ENCODE results near the gene GP1BB. TPM values are rescaled to one million over a fixed set of nuclear protein-coding genes. Genes with fewer than 3 reads are reported as not detected.

Gene GP1BB
- total and polyA plus RNA-seq, 10 of the 15 experiments (the other 5 are each of a cell fraction or from before 2014, with no cell fraction given), result 0.05 to 0.28 (median 0.28) TPM; not detected in 7

DNA sequence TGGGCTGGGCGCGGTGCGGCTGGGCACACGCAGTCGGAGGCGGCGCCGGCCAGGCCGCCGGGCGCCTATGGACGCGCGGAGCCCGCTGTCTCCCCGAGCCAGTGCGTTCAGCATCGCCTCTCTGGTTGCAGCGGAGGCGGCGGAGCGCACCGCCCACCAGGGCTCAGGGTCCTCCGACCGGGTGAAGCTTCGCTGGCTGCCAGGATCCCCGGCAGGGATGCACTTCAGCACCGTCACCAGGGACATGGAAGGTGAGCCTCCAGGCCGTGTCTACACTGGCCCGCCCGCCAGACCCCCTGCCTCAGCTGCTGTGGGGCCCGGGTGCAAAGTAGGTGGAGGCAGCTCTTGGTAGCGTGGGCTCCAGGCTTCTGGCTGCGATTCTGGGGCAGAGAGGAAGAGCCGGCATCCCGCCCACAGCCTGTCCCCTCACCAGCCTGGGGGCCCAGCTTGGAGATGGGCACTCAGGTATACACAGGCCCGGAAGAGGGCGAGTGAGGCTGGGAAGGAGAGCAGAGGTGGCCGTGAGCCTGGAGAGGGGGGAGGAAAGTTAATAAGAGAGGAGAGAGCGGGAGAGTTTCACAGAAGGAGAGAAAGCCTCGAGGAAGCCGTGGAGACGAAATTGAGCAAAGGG, 36.2 kb downstream of the GP1BB start:
- Histone ChIP-seq H3K4me1 (ENCODE audit: control insufficient read depth, insufficient read depth, low read length) (peaks cover 6% of the 10 kb centered on the region), H3K79me2 (ENCODE audit: control insufficient read depth, insufficient read depth, low read length) (no peaks in the 10 kb centered on the region), H3K4me3 (no peak overlapping the region), H3K27ac (ENCODE audit: control insufficient read depth, insufficient read depth) (no peak overlapping the region), H3K4me2 (ENCODE audit: control insufficient read depth, insufficient read depth) (no peak overlapping the region), H4K20me1 (ENCODE audit: control insufficient read depth, insufficient read depth) (no peaks in the 10 kb centered on the region; the same call in 1 of the 2 replicates), H3K36me3 (ENCODE audit: control insufficient read depth in 2 of 2, insufficient read depth in 2 of 2, low read length in 1 of 2) (no peaks in the 10 kb centered on the region), H3K9ac (ENCODE audit: control insufficient read depth, insufficient read depth, low read length) (no peak overlapping the region), H3K27me3 (replicated peaks in 1 of 2; ENCODE audit: control insufficient read depth in 2 of 2, insufficient read depth in 2 of 2, low read length in 1 of 2) (peaks cover 14 to 24% of the 10 kb centered on the region in 2 experiments), H3K9me3 (replicated peaks; ENCODE audit: control insufficient read depth, insufficient read depth, low read length) (no peaks in the 10 kb centered on the region), H2AFZ (ENCODE audit: control insufficient read depth, low read depth, low read length) (no peak overlapping the region)
- ChIA-PET RAD21 (ENCODE audit: unreplicated experiment) (no interaction called here), CTCF (interaction anchor here (2.2 kb wide), 1 partner anchor 151 kb away, joined by 7 read pairs; no protein-coding TSS in a partner anchor), SMC1A (ENCODE audit: uncharacterized antibody, unreplicated experiment) (no interaction called here), POLR2A (no interaction called here)
- ATAC-seq, result no peak
- no peak for DNase-seq (ENCODE audit: low read depth, low spot score)
- in situ Hi-C loops (cut with MboI) (no loop called here), intact Hi-C loops (cut with micrococcal nuclease; ENCODE audit: unreplicated experiment) (no loop called here)
- no peak for FAIRE-seq
- TF ChIP-seq SMAD5 (IDR thresholded peaks at IDR 0.05; ENCODE audit: low read depth) (no peak), USF2 (IDR thresholded peaks at IDR 0.05; ENCODE audit: borderline replicate concordance, low read depth, low read length) (no peak), KDM1A (IDR thresholded peaks at IDR 0.05; ENCODE audit: borderline replicate concordance) (no peak), SUPT20H (IDR thresholded peaks at IDR 0.05; ENCODE audit: borderline replicate concordance, control insufficient read depth, low read depth, low read length) (no peak), MTA3 (IDR thresholded peaks at IDR 0.05; ENCODE audit: borderline replicate concordance, low read length) (no peak), POLR2AphosphoS5 (IDR thresholded peaks at IDR 0.05; ENCODE audit: low read length) (no peak)
- BruUV-seq (replicated peaks), result no TSS peak
- 2% methylated on average over 20 of the region's 43 CpGs for WGBS (ENCODE audit: insufficient coverage, insufficient replicate concordance, low lambda C conversion rate, missing lambda C conversion rate)
